ENCODE measurements around the gene PLCH1. TPM values are rescaled to one million over a fixed set of nuclear protein-coding genes. Genes with fewer than 3 reads are reported as not detected.

The PLCH1 gene
- total RNA-seq, 1 experiment from 2014 or later, result 0.12 TPM

- Mint-ChIP-seq H3K27me3 (ENCODE audit: insufficient read depth, unreplicated experiment) (no peaks in the 10 kb centered on the region), H3K27ac (ENCODE audit: low read depth, unreplicated experiment) (no peak overlapping the region), H3K36me3 (ENCODE audit: insufficient read depth, unreplicated experiment) (no peaks in the 10 kb centered on the region), H3K4me3 (ENCODE audit: unreplicated experiment) (no peak overlapping the region), H3K4me1 (ENCODE audit: insufficient read depth, unreplicated experiment) (no peaks in the 10 kb centered on the region), H3K9me3 (ENCODE audit: unreplicated experiment) (no peaks in the 10 kb centered on the region)
- no peak for TF ChIP-seq CTCF (IDR thresholded peaks at IDR 0.05; ENCODE audit: unreplicated experiment)
- DNase-seq (ENCODE audit: unreplicated experiment), result no peak
- POLR2A ChIA-PET, result no interaction called here
- intact Hi-C loops (cut with micrococcal nuclease), result no loop called here
- CTCF ChIA-PET, result interaction anchor here (0.6 to 0.8 kb wide), 5 partner anchors 9 to 1003 kb away, joined by 3 read pairs; no protein-coding TSS in a partner anchor
- no TSS peak for BruUV-seq (replicated peaks)
These were observed 414.5 kb downstream of the PLCH1 start for GRCh38 chr3:155330370-155330769.

- Mint-ChIP-seq H3K27ac (ENCODE audit: low read depth, unreplicated experiment) (no peak overlapping the region), H3K9me3 (ENCODE audit: unreplicated experiment) (no peaks in the 10 kb centered on the region), H3K36me3 (ENCODE audit: insufficient read depth, unreplicated experiment) (no peaks in the 10 kb centered on the region), H3K27me3 (ENCODE audit: insufficient read depth, unreplicated experiment) (no peaks in the 10 kb centered on the region), H3K4me3 (ENCODE audit: unreplicated experiment) (no peak overlapping the region), H3K4me1 (ENCODE audit: insufficient read depth, unreplicated experiment) (no peaks in the 10 kb centered on the region)
- no TSS peak for BruUV-seq (replicated peaks)
- CTCF ChIA-PET, result interaction anchor here (0.7 to 0.8 kb wide), 3 partner anchors 8 to 1003 kb away, joined by 3 read pairs; no protein-coding TSS in a partner anchor
- intact Hi-C loops (cut with micrococcal nuclease), result no loop called here
- DNase-seq (ENCODE audit: unreplicated experiment), result no peak
- POLR2A ChIA-PET, result interaction anchor here (0.6 kb wide), 1 partner anchor 784 kb away, joined by 4 read pairs; no protein-coding TSS in a partner anchor
- no peak for TF ChIP-seq CTCF (IDR thresholded peaks at IDR 0.05; ENCODE audit: unreplicated experiment)
These were observed 415.3 kb downstream of the PLCH1 start for GRCh38 chr3:155329513-155330048.

- H3K27me3 Mint-ChIP-seq (ENCODE audit: insufficient read depth, unreplicated experiment), result no peaks in the 10 kb centered on the region
- TF ChIP-seq CTCF (IDR thresholded peaks at IDR 0.05; ENCODE audit: unreplicated experiment), result no peak
- H3K4me1 Mint-ChIP-seq (ENCODE audit: insufficient read depth, unreplicated experiment), result no peaks in the 10 kb centered on the region
- CTCF ChIA-PET, result interaction anchor here (1.1 kb wide), 1 partner anchor 374 kb away, joined by 3 read pairs; no protein-coding TSS in a partner anchor
- intact Hi-C loops (cut with micrococcal nuclease), result no loop called here
- POLR2A ChIA-PET, result interaction anchor here (0.7 kb wide), 1 partner anchor 382 kb away, joined by 3 read pairs; no protein-coding TSS in a partner anchor
- H3K27ac Mint-ChIP-seq (ENCODE audit: low read depth, unreplicated experiment), result no peak overlapping the region
- no peak overlapping the region for H3K4me3 Mint-ChIP-seq (ENCODE audit: unreplicated experiment)
- DNase-seq (ENCODE audit: unreplicated experiment), result no peak
- H3K36me3 Mint-ChIP-seq (ENCODE audit: insufficient read depth, unreplicated experiment), result no peaks in the 10 kb centered on the region
- no TSS peak for BruUV-seq (replicated peaks)
- no peaks in the 10 kb centered on the region for H3K9me3 Mint-ChIP-seq (ENCODE audit: unreplicated experiment)
These were observed 417.0 kb downstream of the PLCH1 start for GRCh38 chr3:155327871-155328270.

GRCh38 chr3:155327430-155327829, 417.4 kb downstream of the PLCH1 start:
- ChIA-PET POLR2A (interaction anchor here (0.7 kb wide), 1 partner anchor 382 kb away, joined by 3 read pairs; no protein-coding TSS in a partner anchor), CTCF (interaction anchor here (0.7 to 1.1 kb wide), 3 partner anchors 370 to 375 kb away, joined by 3 read pairs; no protein-coding TSS in a partner anchor)
- intact Hi-C loops (cut with micrococcal nuclease), result no loop called here
- H3K27ac Mint-ChIP-seq (ENCODE audit: low read depth, unreplicated experiment), result no peak overlapping the region
- no peak for DNase-seq (ENCODE audit: unreplicated experiment)
- no peaks in the 10 kb centered on the region for H3K9me3 Mint-ChIP-seq (ENCODE audit: unreplicated experiment)
- TF ChIP-seq CTCF (IDR thresholded peaks at IDR 0.05; ENCODE audit: unreplicated experiment), result no peak
- no peaks in the 10 kb centered on the region for H3K27me3 Mint-ChIP-seq (ENCODE audit: insufficient read depth, unreplicated experiment)
- H3K36me3 Mint-ChIP-seq (ENCODE audit: insufficient read depth, unreplicated experiment), result no peaks in the 10 kb centered on the region
- H3K4me1 Mint-ChIP-seq (ENCODE audit: insufficient read depth, unreplicated experiment), result no peaks in the 10 kb centered on the region
- no peak overlapping the region for H3K4me3 Mint-ChIP-seq (ENCODE audit: unreplicated experiment)
- BruUV-seq (replicated peaks), result no TSS peak
